ENCODE data around the gene PARD3B. TPM values are rescaled to one million over a fixed set of nuclear protein-coding genes. Genes with fewer than 3 reads are reported as not detected.

Gene PARD3B
- total RNA-seq, 1 experiment from 2014 or later, result 3.9 TPM

DNA sequence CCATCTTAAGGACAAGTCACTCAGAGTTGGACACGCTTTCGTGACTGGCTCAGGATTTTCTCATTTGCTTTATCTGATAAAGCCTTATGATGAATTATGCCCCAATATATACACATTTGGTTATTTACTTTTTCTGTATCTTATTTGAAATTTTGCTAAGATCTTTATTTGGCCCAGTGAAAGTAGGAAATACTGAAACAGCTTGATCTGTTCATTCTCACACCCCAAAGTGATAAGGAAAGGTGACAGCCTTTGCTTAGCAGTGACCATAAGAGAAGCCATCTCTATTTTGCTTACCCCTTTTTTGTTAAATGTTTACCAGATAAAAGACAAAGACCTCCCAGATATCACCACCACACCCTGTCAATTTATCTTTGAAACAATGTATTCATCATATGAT lies 428.3 kb downstream of the PARD3B start:
- DNase-seq (no peak), ATAC-seq (no peak)
- Histone ChIP-seq H3K9me2 (replicated peaks; ENCODE audit: low read length) (no peaks in the 10 kb centered on the region), H3K4me3 (ENCODE audit: low read length) (no peak overlapping the region), H3K4me1 (ENCODE audit: insufficient read depth, low read length) (no peaks in the 10 kb centered on the region), H3K9me3 (ENCODE audit: low read length) (no peaks in the 10 kb centered on the region), H3K4me2 (ENCODE audit: low read length) (no peak overlapping the region), H3F3A (ENCODE audit: low read length, unreplicated experiment) (no peaks in the 10 kb centered on the region), H3K27ac (ENCODE audit: low read length) (no peak overlapping the region), H2AFZ (ENCODE audit: low read length) (no peak overlapping the region), H3K27me3 (ENCODE audit: low read length) (no peaks in the 10 kb centered on the region), H3K36me3 (ENCODE audit: low read depth, low read length) (no peaks in the 10 kb centered on the region), H3K79me2 (ENCODE audit: low read length) (no peaks in the 10 kb centered on the region), H3K9ac (ENCODE audit: low read length) (no peak overlapping the region), H4K20me1 (ENCODE audit: low read length) (no peaks in the 10 kb centered on the region)
- ChIA-PET POLR2A (ENCODE audit: unreplicated experiment) (no interaction called here), CTCF (no interaction called here)
- BruUV-seq (replicated peaks), result no TSS peak
- intact Hi-C loops (cut with micrococcal nuclease), result no loop called here
- TF ChIP-seq EZH2phosphoT487 (IDR thresholded peaks at IDR 0.05; ENCODE audit: borderline replicate concordance, low read length) (no peak), EZH2 (IDR thresholded peaks at IDR 0.05; ENCODE audit: low read length, unreplicated experiment) (no peak)
- TF ChIP-seq, protein P1, sequence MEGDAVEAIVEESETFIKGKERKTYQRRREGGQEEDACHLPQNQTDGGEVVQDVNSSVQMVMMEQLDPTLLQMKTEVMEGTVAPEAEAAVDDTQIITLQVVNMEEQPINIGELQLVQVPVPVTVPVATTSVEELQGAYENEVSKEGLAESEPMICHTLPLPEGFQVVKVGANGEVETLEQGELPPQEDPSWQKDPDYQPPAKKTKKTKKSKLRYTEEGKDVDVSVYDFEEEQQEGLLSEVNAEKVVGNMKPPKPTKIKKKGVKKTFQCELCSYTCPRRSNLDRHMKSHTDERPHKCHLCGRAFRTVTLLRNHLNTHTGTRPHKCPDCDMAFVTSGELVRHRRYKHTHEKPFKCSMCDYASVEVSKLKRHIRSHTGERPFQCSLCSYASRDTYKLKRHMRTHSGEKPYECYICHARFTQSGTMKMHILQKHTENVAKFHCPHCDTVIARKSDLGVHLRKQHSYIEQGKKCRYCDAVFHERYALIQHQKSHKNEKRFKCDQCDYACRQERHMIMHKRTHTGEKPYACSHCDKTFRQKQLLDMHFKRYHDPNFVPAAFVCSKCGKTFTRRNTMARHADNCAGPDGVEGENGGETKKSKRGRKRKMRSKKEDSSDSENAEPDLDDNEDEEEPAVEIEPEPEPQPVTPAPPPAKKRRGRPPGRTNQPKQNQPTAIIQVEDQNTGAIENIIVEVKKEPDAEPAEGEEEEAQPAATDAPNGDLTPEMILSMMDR (conservative IDR thresholded peaks at IDR 0.05; ENCODE audit: low read depth, low read length), result no peak

DNA sequence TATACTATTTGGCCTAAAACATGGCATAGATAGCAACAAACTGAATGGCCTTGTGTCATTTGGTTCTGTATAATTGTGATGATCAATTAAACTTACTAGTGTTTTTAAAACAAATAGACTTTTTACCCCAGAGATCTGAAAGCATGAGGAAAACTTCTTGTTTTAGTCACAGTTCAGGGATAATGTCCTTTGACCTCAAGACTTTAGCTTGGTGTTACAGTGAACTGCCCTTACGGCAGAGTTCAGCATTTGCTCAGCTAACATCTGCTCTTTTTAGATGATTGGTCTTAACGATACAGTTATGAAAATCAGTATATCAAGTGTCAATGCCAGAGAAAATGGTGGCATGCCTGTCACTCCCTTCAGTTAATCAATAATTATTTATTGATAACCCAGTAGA lies 429.2 kb downstream of the PARD3B start:
- ChIA-PET CTCF (no interaction called here), POLR2A (ENCODE audit: unreplicated experiment) (no interaction called here)
- Histone ChIP-seq H3K4me1 (ENCODE audit: insufficient read depth, low read length) (no peaks in the 10 kb centered on the region), H3K36me3 (ENCODE audit: low read depth, low read length) (no peaks in the 10 kb centered on the region), H3K4me2 (ENCODE audit: low read length) (no peak overlapping the region), H3K9me3 (ENCODE audit: low read length) (no peaks in the 10 kb centered on the region), H3K27me3 (ENCODE audit: low read length) (no peaks in the 10 kb centered on the region), H2AFZ (ENCODE audit: low read length) (no peak overlapping the region), H3K9me2 (replicated peaks; ENCODE audit: low read length) (no peaks in the 10 kb centered on the region), H4K20me1 (ENCODE audit: low read length) (no peaks in the 10 kb centered on the region), H3K9ac (ENCODE audit: low read length) (no peak overlapping the region), H3K4me3 (ENCODE audit: low read length) (no peak overlapping the region), H3K27ac (ENCODE audit: low read length) (no peak overlapping the region), H3K79me2 (ENCODE audit: low read length) (no peaks in the 10 kb centered on the region), H3F3A (ENCODE audit: low read length, unreplicated experiment) (no peaks in the 10 kb centered on the region)
- DNase-seq (no peak), ATAC-seq (no peak)
- TF ChIP-seq EZH2phosphoT487 (IDR thresholded peaks at IDR 0.05; ENCODE audit: borderline replicate concordance, low read length), result no peak
- TF ChIP-seq, protein P1 (conservative IDR thresholded peaks at IDR 0.05; ENCODE audit: low read depth, low read length), result no peak
- no peak for TF ChIP-seq EZH2 (IDR thresholded peaks at IDR 0.05; ENCODE audit: low read length, unreplicated experiment)
- intact Hi-C loops (cut with micrococcal nuclease), result no loop called here
- no TSS peak for BruUV-seq (replicated peaks)

DNA sequence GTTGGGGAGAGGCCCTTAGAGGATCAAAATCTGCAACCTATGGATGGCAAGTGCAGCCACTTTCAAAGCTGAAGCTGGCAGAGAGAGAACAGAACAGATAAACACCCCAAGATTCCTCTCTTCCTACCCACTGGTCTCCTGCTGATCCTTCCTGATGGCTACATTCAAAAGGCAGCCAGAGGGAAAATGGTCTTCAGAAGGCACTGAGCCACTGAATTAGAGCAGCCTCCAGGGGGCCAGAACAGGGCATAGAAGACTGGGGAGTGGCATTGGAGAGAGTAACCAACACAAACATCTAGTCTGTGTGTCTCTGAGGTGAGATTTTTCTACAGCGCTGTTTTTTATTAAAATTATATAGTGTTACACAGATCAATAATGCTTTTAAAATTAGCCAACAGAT lies 432.6 kb downstream of the PARD3B start:
- no peaks in the 10 kb centered on the region for H3F3A ChIP-seq (ENCODE audit: low read length, unreplicated experiment)
- BruUV-seq (replicated peaks), result no TSS peak
- intact Hi-C loops (cut with micrococcal nuclease), result no loop called here
- H3K4me3 ChIP-seq (ENCODE audit: low read length), result no peak overlapping the region
- H3K36me3 ChIP-seq (ENCODE audit: low read depth, low read length), result no peaks in the 10 kb centered on the region
- no peak overlapping the region for H3K27ac ChIP-seq (ENCODE audit: low read length)
- DNase-seq (no peak), ATAC-seq (no peak)
- no peaks in the 10 kb centered on the region for H3K9me2 ChIP-seq (replicated peaks; ENCODE audit: low read length)
- no peak for TF ChIP-seq EZH2phosphoT487 (IDR thresholded peaks at IDR 0.05; ENCODE audit: borderline replicate concordance, low read length)
- TF ChIP-seq EZH2 (IDR thresholded peaks at IDR 0.05; ENCODE audit: low read length, unreplicated experiment), result no peak
- TF ChIP-seq, protein P1 (conservative IDR thresholded peaks at IDR 0.05; ENCODE audit: low read depth, low read length), result 0 out of 2 replicates have a peak, but pooled peaks have one; percentile 22
- no peak overlapping the region for H3K9ac ChIP-seq (ENCODE audit: low read length)
- H2AFZ ChIP-seq (ENCODE audit: low read length), result no peak overlapping the region
- H3K79me2 ChIP-seq (ENCODE audit: low read length), result no peaks in the 10 kb centered on the region
- H4K20me1 ChIP-seq (ENCODE audit: low read length), result no peaks in the 10 kb centered on the region
- H3K4me2 ChIP-seq (ENCODE audit: low read length), result no peak overlapping the region
- ChIA-PET CTCF (no interaction called here), POLR2A (ENCODE audit: unreplicated experiment) (no interaction called here)
- no peaks in the 10 kb centered on the region for H3K27me3 ChIP-seq (ENCODE audit: low read length)
- no peaks in the 10 kb centered on the region for H3K4me1 ChIP-seq (ENCODE audit: insufficient read depth, low read length)
- H3K9me3 ChIP-seq (ENCODE audit: low read length), result no peaks in the 10 kb centered on the region

Measured in PC-3 (cell line).